Epithelial cell of esophagus (primary cell): Measurements from ENCODE around the gene RMND5B.
A peak's percentile ranks its signal among the peaks of the same experiment; 100 is the strongest.
"Not testable (repeated sequence)": the region's sequence is repeated elsewhere in the genome, so short reads cannot be mapped to it uniquely, and the experiment has no call there.

Experiments used
- DNase-seq: peaks from one replicate; pipeline ENCODE4 v3.0.0; 2010; ENCODE audit warnings: low read depth
- H3K4me3 ChIP-seq: 2 replicates; pipeline ENCODE4 v1.5.1; 2011; ENCODE audit warnings: mild to moderate bottlenecking, low read length, control low read depth
- CTCF ChIP-seq: IDR thresholded peaks from 2 replicates; pipeline ENCODE4 v1.5.1; 2011; ENCODE audit warnings: low read depth, mild to moderate bottlenecking, low read length, control low read depth, inconsistent platforms; ENCODE audit not compliant: insufficient read depth; ENCODE audit errors: missing control alignments

RMND5B gene, protein sequence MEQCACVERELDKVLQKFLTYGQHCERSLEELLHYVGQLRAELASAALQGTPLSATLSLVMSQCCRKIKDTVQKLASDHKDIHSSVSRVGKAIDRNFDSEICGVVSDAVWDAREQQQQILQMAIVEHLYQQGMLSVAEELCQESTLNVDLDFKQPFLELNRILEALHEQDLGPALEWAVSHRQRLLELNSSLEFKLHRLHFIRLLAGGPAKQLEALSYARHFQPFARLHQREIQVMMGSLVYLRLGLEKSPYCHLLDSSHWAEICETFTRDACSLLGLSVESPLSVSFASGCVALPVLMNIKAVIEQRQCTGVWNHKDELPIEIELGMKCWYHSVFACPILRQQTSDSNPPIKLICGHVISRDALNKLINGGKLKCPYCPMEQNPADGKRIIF

DNA sequence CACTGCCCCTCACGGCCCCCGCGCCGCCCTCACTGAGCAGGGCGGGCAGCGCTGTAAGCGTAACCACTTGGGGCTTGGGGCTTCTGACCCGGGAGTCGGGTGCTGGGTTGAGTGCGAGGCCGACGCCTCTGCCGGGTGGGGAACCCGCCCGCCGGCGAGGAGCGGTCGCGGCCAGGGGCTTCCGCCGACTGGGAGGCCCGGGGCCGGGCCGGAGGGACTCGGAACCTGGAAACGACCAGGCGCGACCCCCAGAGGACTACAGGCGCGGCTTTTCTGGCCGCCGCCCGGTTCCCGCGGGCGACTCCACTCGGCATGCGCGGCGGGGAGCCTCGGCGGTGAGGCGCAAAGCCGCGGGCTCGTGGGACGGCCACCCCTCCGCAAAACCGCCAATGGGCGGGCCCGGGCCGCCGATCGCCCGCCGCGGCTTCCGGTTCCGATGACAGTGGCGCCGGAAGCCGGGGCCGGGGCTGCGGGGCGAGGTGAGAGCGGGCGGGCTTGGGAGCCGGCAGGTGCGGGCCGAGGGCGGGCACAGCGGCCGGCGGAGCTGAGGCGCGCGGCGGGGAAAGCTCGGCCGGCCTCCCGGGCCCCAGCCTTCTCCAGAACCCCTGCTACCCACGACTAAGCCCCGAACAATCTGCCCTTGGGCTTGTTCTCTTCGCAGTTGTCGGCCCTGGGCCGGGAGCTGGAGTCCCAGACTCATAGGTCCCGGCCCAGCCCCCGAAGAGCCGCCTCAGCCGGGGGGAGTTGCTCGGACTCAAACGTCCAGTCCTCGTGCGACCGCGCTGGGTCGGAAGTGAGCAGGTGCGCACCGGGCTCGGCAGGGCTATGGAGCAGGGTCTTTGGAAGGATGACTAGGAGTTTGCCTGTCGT lies at the start of gene RMND5B:
Gene RMND5B (plus strand): TSS at position 439 of the 870 bp plus-strand sequence. CDS start 7,106 bp downstream, outside the sequence.
- peak within 1 kb of the TSS; percentile 83 for H3K4me3 ChIP-seq
- TF ChIP-seq CTCF = no peak
- peak; percentile 84 for DNase-seq

GRCh38 chr5:178081571-178082243 lies 49.1 kb upstream of the RMND5B start:
- no peak for DNase-seq
- no peak for TF ChIP-seq CTCF
- no peak overlapping the region for H3K4me3 ChIP-seq

DNA sequence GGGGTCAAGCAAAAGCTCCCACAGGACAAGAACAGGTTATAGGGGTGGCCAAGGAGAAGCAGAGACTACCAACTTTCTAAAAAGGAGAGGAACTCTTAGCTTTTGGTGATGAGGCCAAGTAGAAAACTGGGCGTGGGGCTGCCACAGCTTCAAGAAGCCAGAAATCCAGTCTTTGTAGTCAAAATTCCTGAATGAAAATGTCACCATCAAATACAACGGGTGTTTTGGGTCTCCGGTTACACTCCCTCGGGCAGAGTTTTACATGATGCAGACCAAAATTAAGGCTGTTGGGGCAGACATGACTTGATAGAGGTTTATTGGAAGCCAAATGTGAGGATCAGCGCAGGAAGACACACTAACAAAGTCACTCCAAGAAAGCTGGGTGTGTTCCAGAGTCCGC lies 46.9 kb upstream of the RMND5B start:
- DNase-seq = no peak
- TF ChIP-seq CTCF = no peak
- no peak overlapping the region for H3K4me3 ChIP-seq

- no peak overlapping the region for H3K4me3 ChIP-seq
- TF ChIP-seq CTCF = no peak
- no peak for DNase-seq
Observed at GRCh38 chr5:178085316-178085715, 45.5 kb upstream of the RMND5B start.

DNA sequence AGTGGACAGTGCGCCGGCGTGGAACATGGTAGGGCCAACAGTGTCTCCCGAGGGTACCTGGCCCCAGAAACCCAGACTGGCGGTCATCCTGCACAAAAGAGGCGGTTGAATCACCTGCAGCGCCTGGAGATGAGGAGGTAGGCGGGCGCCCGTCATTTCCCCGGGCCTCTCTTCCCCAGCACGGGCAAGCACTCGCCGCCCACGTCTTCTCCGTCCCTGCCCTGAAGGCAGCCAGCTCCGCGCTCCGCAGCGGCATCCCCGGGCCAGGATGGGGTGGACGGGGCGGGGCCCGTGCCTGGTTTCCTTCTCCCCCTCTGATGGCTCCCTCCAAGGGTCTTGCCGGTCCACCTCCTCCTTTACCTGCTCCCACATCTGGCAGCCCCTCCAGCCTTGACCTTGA lies 44.5 kb upstream of the RMND5B start:
- no peak for TF ChIP-seq CTCF
- no peak overlapping the region for H3K4me3 ChIP-seq
- DNase-seq = peak; percentile 64

- DNase-seq, H3K4me3 ChIP-seq: not testable (repeated sequence)
Observed at GRCh38 chr5:178087199-178087598, 43.6 kb upstream of the RMND5B start.

GRCh38 chr5:178090856-178091255 lies 40.0 kb upstream of the RMND5B start:
- no peak for TF ChIP-seq CTCF
- DNase-seq = peak; percentile 49
- H3K4me3 ChIP-seq = no peak overlapping the region
